H1 (cell line): ENCODE results near the gene ARMC10. TPM values are rescaled to one million over a fixed set of nuclear protein-coding genes. Genes with fewer than 3 reads are reported as not detected.

Source experiments
- CTCF ChIA-PET: fragments of 300-600 bp; sonication (Branson Sonifier 250); formaldehyde crosslinking; loops from one replicate; lab custom pipeline; 2021; ENCODE audit not compliant: partially characterized antibody; lab: Charles Lee
- POLR2A ChIA-PET: fragments of 300-600 bp; sonication (Branson Sonifier 250); formaldehyde crosslinking; loops from one replicate; lab custom pipeline; 2021; ENCODE audit warnings: inconsistent platforms; ENCODE audit not compliant: partially characterized antibody; lab: Charles Lee
- DNase-seq, 2 experiments: peaks; one replicate each; pipeline versions ENCODE4 v3.0.0 to v3.0.0-alpha.2; 2010 to 2022; ENCODE audit warnings: low spot score in 2 of 2, low read depth in 1 of 2, mixed read lengths in 1 of 2
- FAIRE-seq: peaks from 2 replicates; lab custom pipeline; 2011; peaks lifted over from hg19 to GRCh38; lab: Jason Lieb, UNC
- H2AFZ ChIP-seq: 2 replicates; pipeline ENCODE4 v1.8.1; 2012; ENCODE audit warnings: low read length, inconsistent platforms
- H2AK5ac ChIP-seq: 2 replicates; pipeline ENCODE4 v1.6.1; 2013; ENCODE audit warnings: low read depth, low read length
- H2BK120ac ChIP-seq: replicated peaks from 2 replicates; pipeline ENCODE3; 2013; ENCODE audit warnings: low read depth, low read length, inconsistent platforms
- H2BK12ac ChIP-seq: 2 replicates; pipeline ENCODE4 v1.6.1; 2013; ENCODE audit warnings: low read depth, low read length
- H2BK15ac ChIP-seq: 2 replicates; pipeline ENCODE4 v1.6.1; 2013; ENCODE audit warnings: low read length
- H2BK20ac ChIP-seq: 2 replicates; pipeline ENCODE4 v1.6.1; 2013; ENCODE audit warnings: low read length
- H2BK5ac ChIP-seq: 2 replicates; pipeline ENCODE4 v1.6.1; 2013; ENCODE audit warnings: low read depth, low read length
- H3K14ac ChIP-seq: 2 replicates; pipeline ENCODE4 v1.6.1; 2013; ENCODE audit warnings: inconsistent platforms; ENCODE audit not compliant: insufficient read length
- H3K18ac ChIP-seq: 2 replicates; pipeline ENCODE4 v1.6.1; 2013; ENCODE audit warnings: low read length; ENCODE audit errors: extremely low read depth
- H3K23ac ChIP-seq: 2 replicates; pipeline ENCODE4 v1.6.1; 2013; ENCODE audit warnings: inconsistent platforms; ENCODE audit not compliant: insufficient read length
- H3K23me2 ChIP-seq: 2 replicates; pipeline ENCODE4 v1.6.1; 2013; ENCODE audit warnings: low read depth, low read length
- H3K27ac ChIP-seq: 2 replicates; pipeline ENCODE4 v1.6.1; 2011; ENCODE audit warnings: low read depth, low read length, inconsistent platforms
- H3K27me3 ChIP-seq, 4 experiments: replicated peaks in 1 of 4; 1 replicate in 1 of 4; 2 replicates in 3 of 4; pipeline versions ENCODE4 v1.6.1 to v1.8.1; 2011 to 2013; ENCODE audit warnings: low read length in 3 of 4, mild to moderate bottlenecking in 3 of 4, inconsistent platforms in 2 of 4, mixed read lengths in 2 of 4, moderate library complexity in 1 of 4; ENCODE audit not compliant: control insufficient read depth in 3 of 4, insufficient read depth in 3 of 4; ENCODE audit errors: extremely low read depth in 1 of 4
- H3K36me3 ChIP-seq, 4 experiments: 2 replicates each; pipeline versions ENCODE4 v1.6.1 to v1.8.1; 2011 to 2013; ENCODE audit warnings: mild to moderate bottlenecking in 4 of 4, low read length in 3 of 4, moderate library complexity in 2 of 4, control low read depth in 1 of 4, inconsistent platforms in 1 of 4; ENCODE audit not compliant: insufficient read depth in 4 of 4, control insufficient read depth in 2 of 4
- H3K4ac ChIP-seq: replicated peaks from 2 replicates; pipeline ENCODE3; 2013; ENCODE audit warnings: low read length, low read depth, mixed read lengths, inconsistent platforms; ENCODE audit not compliant: insufficient read length
- H3K4me1 ChIP-seq, 4 experiments: replicated peaks in 1 of 4; 1 replicate in 1 of 4; 2 replicates in 3 of 4; pipeline versions ENCODE4 v1.6.1 to v1.8.1; 2011 to 2013; ENCODE audit warnings: low read length in 3 of 4, inconsistent platforms in 2 of 4, mixed read lengths in 1 of 4; ENCODE audit not compliant: insufficient read depth in 4 of 4, control insufficient read depth in 3 of 4
- H3K4me2 ChIP-seq, 2 experiments: 2 replicates each; pipeline versions ENCODE4 v1.6.1 to v1.8.1; 2011 to 2013; ENCODE audit warnings: low read depth in 2 of 2, low read length in 2 of 2, control low read depth in 1 of 2, inconsistent platforms in 1 of 2, mild to moderate bottlenecking in 1 of 2; ENCODE audit not compliant: insufficient read depth in 1 of 2
- H3K4me3 ChIP-seq, 4 experiments: fragments of 200-600, 300-600 bp in 1 of 4; sonication (generic), shearing (Covaris generic), sonication (Bioruptor Twin) in 1 of 4; 2 replicates each; pipeline versions ENCODE4 v1.5.1 to v1.8.1; 2011 to 2016; ENCODE audit warnings: low read length in 4 of 4, low read depth in 3 of 4, control low read depth in 2 of 4, inconsistent platforms in 2 of 4, mild to moderate bottlenecking in 2 of 4, mixed read lengths in 1 of 4, moderate library complexity in 1 of 4; ENCODE audit not compliant: insufficient read depth in 2 of 4; ENCODE audit errors: extremely low read depth in 1 of 4
- H3K56ac ChIP-seq: replicated peaks from 2 replicates; pipeline ENCODE3; 2013; ENCODE audit warnings: low read depth, mild to moderate bottlenecking, mixed read lengths, low read length, inconsistent platforms; ENCODE audit not compliant: insufficient read length
- H3K79me1 ChIP-seq: 2 replicates; pipeline ENCODE4 v1.6.1; 2013; ENCODE audit warnings: low read depth, low read length, control low read depth
- H3K79me2 ChIP-seq, 2 experiments: 2 replicates each; pipeline versions ENCODE4 v1.6.1 to v1.8.1; 2012 to 2013; ENCODE audit warnings: low read length in 2 of 2, mild to moderate bottlenecking in 2 of 2, inconsistent platforms in 1 of 2; ENCODE audit not compliant: insufficient read depth in 2 of 2, control insufficient read depth in 1 of 2
- H3K9ac ChIP-seq, 4 experiments: replicated peaks in 1 of 4; 1 replicate in 1 of 4; 2 replicates in 3 of 4; pipeline versions ENCODE4 v1.6.1 to v1.8.1; 2011 to 2013; ENCODE audit warnings: low read depth in 3 of 4, low read length in 3 of 4, control low read depth in 2 of 4, mild to moderate bottlenecking in 2 of 4, moderate library complexity in 2 of 4, inconsistent platforms in 1 of 4; ENCODE audit errors: extremely low read depth in 1 of 4
- H3K9me3 ChIP-seq, 2 experiments: 2 replicates each; pipeline versions ENCODE4 v1.6.1 to v1.8.1; 2012 to 2013; ENCODE audit warnings: mild to moderate bottlenecking in 2 of 2, moderate library complexity in 2 of 2, control low read depth in 1 of 2, inconsistent platforms in 1 of 2, low read depth in 1 of 2, low read length in 1 of 2, mixed read lengths in 1 of 2; ENCODE audit not compliant: insufficient read depth in 2 of 2
- H4K20me1 ChIP-seq, 2 experiments: replicated peaks in 1 of 2; 2 replicates each; pipeline versions ENCODE3 to v1.8.1; 2011 to 2013; ENCODE audit warnings: inconsistent platforms in 2 of 2, low read length in 2 of 2, mild to moderate bottlenecking in 1 of 2; ENCODE audit not compliant: insufficient read depth in 2 of 2, control insufficient read depth in 1 of 2
- H4K5ac ChIP-seq: 2 replicates; pipeline ENCODE4 v1.6.1; 2013; ENCODE audit warnings: low read length, low read depth, mixed read lengths, inconsistent platforms; ENCODE audit not compliant: insufficient read length
- H4K8ac ChIP-seq: 2 replicates; pipeline ENCODE4 v1.8.0; 2013; ENCODE audit warnings: mild to moderate bottlenecking, moderate library complexity, low read length, inconsistent platforms; ENCODE audit not compliant: insufficient read depth; ENCODE audit errors: extremely low read depth
- H4K91ac ChIP-seq: replicated peaks from 2 replicates; pipeline ENCODE3; 2013; ENCODE audit warnings: low read length, mixed read lengths, inconsistent platforms; ENCODE audit not compliant: insufficient read length
- FOSL1 ChIP-seq: IDR thresholded peaks from 2 replicates; pipeline ENCODE4 v1.6.1; 2011; ENCODE audit warnings: mild to moderate bottlenecking, low read depth, low read length, moderate library complexity; ENCODE audit not compliant: insufficient read depth
- GABPA ChIP-seq: IDR thresholded peaks from 2 replicates; pipeline ENCODE4 v1.6.1; 2011; ENCODE audit warnings: mild to moderate bottlenecking, low read length, moderate library complexity, borderline replicate concordance; ENCODE audit not compliant: insufficient read depth
- HDAC6 ChIP-seq: IDR thresholded peaks from one replicate; pipeline ENCODE4 v1.7.1; 2012; ENCODE audit warnings: low read depth, mild to moderate bottlenecking, inconsistent platforms, low read length, moderate library complexity
- KDM4A ChIP-seq: IDR thresholded peaks from one replicate; pipeline ENCODE4 v1.7.1; 2012; ENCODE audit warnings: low read depth, mild to moderate bottlenecking, moderate library complexity, low read length, inconsistent platforms; ENCODE audit not compliant: severe bottlenecking
- KDM5A ChIP-seq: fragments of 200-600 bp; IDR thresholded peaks from 2 replicates; pipeline ENCODE4 v1.7.1; 2012; ENCODE audit warnings: mild to moderate bottlenecking, low read length, inconsistent platforms, mixed read lengths
- NRF1 ChIP-seq: IDR thresholded peaks from 2 replicates; pipeline ENCODE4 v1.6.1; 2011; ENCODE audit warnings: mild to moderate bottlenecking, low read depth, low read length, improper control_type of control experiment
- RFX5 ChIP-seq: IDR thresholded peaks from 2 replicates; pipeline ENCODE4 v1.6.1; 2011; ENCODE audit warnings: low read depth, low read length, improper control_type of control experiment, borderline replicate concordance
- SIX5 ChIP-seq: IDR thresholded peaks from 2 replicates; pipeline ENCODE4 v1.6.1; 2011; ENCODE audit warnings: mild to moderate bottlenecking, low read depth, low read length
- SP2 ChIP-seq: IDR thresholded peaks from 2 replicates; pipeline ENCODE4 v1.6.1; 2012; ENCODE audit warnings: mild to moderate bottlenecking, low read length, inconsistent platforms
- SUZ12 ChIP-seq: fragments of 200-600 bp; sonication (generic); IDR thresholded peaks from 2 replicates; pipeline ENCODE4 v1.6.1; 2012; ENCODE audit warnings: mild to moderate bottlenecking, inconsistent platforms, low read length, moderate library complexity, mixed read lengths
- TEAD4 ChIP-seq: IDR thresholded peaks from 2 replicates; pipeline ENCODE4 v1.6.1; 2012; ENCODE audit warnings: low read depth, low read length, inconsistent platforms, mixed read lengths
- ZNF274 ChIP-seq: IDR thresholded peaks from 2 replicates; pipeline ENCODE4 v1.7.0; 2012; ENCODE audit warnings: low read length, borderline replicate concordance; ENCODE audit errors: extremely low read depth
- WGBS, 2 experiments: shearing (Covaris generic) in 1 of 2; methylation state at CpG; one replicate each; pipeline versions ENCODE4 v1.1.6 to v1.1.7; 2013 to 2015; ENCODE audit warnings: low lambda C conversion rate in 2 of 2, mixed read lengths in 2 of 2, inconsistent platforms in 1 of 2, low coverage in 1 of 2, missing lambda C conversion rate in 1 of 2; ENCODE audit not compliant: insufficient replicate concordance in 2 of 2, insufficient coverage in 1 of 2, insufficient read length in 1 of 2; ENCODE audit errors: extremely low coverage in 1 of 2, missing lambda C conversion rate in 1 of 2; 5-methylcytosine and 5-hydroxymethylcytosine counted together
- polyA plus RNA-seq, 7 experiments: library from polyadenylated mRNA; depleted of rRNA in 3 of 7; stranded (reverse) in 5 of 7; unstranded in 2 of 7; fragments of >200 nt in 5 of 7; fragments of 200-250 nt in 2 of 7; gene quantifications; 1 replicate in 5 of 7; 2 replicates in 1 of 7; 4 replicates in 1 of 7; pipeline versions ENCODE4 v1.2.1 to v1.2.3, GENCODE V29; 2011 to 2013; ENCODE audit warnings: missing spikeins in 2 of 7, mixed read lengths in 2 of 7
- total RNA-seq: library from RNA; stranded (reverse); fragmentation: NEBNext Ultra II Directional; extraction: Animal tissue kit (Norgen Biotek cat#: 25700); gene quantifications from 2 replicates; pipeline ENCODE4 v1.2.1, GENCODE V29; 2021
- TF ChIP-seq, protein P1 (sequence below): IDR thresholded peaks from 2 replicates; pipeline ENCODE4 v1.6.1; 2011; ENCODE audit warnings: low read length, improper control_type of control experiment

Gene ARMC10
- total and polyA plus RNA-seq, 2 of the 8 experiments (the other 6 are each of a cell fraction or from before 2014, with no cell fraction given), result 16.4 to 44.3 TPM

DNA sequence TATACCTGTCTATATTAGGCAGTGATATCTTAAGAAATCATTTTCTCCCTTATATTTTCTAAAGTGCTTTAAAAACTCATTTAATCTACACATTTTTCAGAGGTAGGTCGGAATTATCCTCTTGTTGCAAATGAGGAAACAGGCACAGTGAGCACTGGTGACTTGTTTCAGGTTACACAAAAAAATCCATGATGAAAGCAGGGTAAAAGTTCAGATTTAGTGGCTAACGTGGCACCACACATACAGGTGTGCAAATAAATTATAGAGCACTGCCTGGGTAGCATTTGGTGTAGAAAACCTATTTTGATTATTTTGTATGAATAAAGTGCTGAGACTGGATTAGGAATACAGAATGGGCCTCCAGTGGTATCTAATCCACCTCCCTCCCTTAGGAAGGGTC is 26.6 kb downstream of the ARMC10 start:
- H3K4ac ChIP-seq, result no peak overlapping the region
- no peak overlapping the region for H3K27ac ChIP-seq
- 46% methylated on average over 2 of the region's 2 CpGs; no CpG with 5 or more reads in 1 of the 2 experiments for WGBS, 2 experiments
- H3K9ac ChIP-seq, result no peak overlapping the region
- no peak overlapping the region for H3K4me2 ChIP-seq
- H2BK120ac ChIP-seq, result no peak overlapping the region
- H4K91ac ChIP-seq, result no peak overlapping the region
- H3K14ac ChIP-seq, result no peak overlapping the region
- ChIA-PET CTCF (interaction anchor here (0.6 to 0.9 kb wide), 2 partner anchors 9 to 670 kb away, joined by 4 to 5 read pairs; no protein-coding TSS in a partner anchor), POLR2A (interaction anchor here (0.9 to 1.2 kb wide), 4 partner anchors 10 to 40 kb away, joined by 3 read pairs; partner anchors contain the start of genes ARMC10 and FBXL13)
- no peaks in the 10 kb centered on the region for H3K23me2 ChIP-seq
- H2AK5ac ChIP-seq, result no peak overlapping the region
- no peak overlapping the region for H4K5ac ChIP-seq
- DNase-seq (no peak), FAIRE-seq (no peak)
- no peak overlapping the region for H2BK20ac ChIP-seq
- no peaks in the 10 kb centered on the region for H3K79me2 ChIP-seq
- H2BK5ac ChIP-seq, result no peak overlapping the region
- H3K23ac ChIP-seq, result no peak overlapping the region
- H3K9me3 ChIP-seq, result no peaks in the 10 kb centered on the region
- H3K56ac ChIP-seq, result no peak overlapping the region
- no peak overlapping the region for H2BK12ac ChIP-seq
- no peak overlapping the region for H2BK15ac ChIP-seq
- H4K20me1 ChIP-seq, result peaks cover 0 to under 1% of the 10 kb centered on the region in 2 experiments
- H3K79me1 ChIP-seq, result no peaks in the 10 kb centered on the region
- H2AFZ ChIP-seq, result no peak overlapping the region
- peaks cover 0 to 9% (median 3%) of the 10 kb centered on the region in 4 experiments; a peak in 4 of 8 replicates for H3K36me3 ChIP-seq
- H3K18ac ChIP-seq, result no peak overlapping the region
- peaks cover 3 to 5% (median 5%) of the 10 kb centered on the region in 4 experiments; a peak in 5 of 7 replicates for H3K4me1 ChIP-seq
- no peaks in the 10 kb centered on the region for H3K27me3 ChIP-seq
- no peak overlapping the region for H4K8ac ChIP-seq
- H3K4me3 ChIP-seq, result no peak overlapping the region
- TF ChIP-seq HDAC6 (no peak), FOSL1 (no peak), TEAD4 (no peak), KDM5A (no peak), ZNF274 (no peak), SUZ12 (no peak), KDM4A (no peak), SIX5 (no peak), SP2 (no peak), GABPA (no peak), NRF1 (no peak), RFX5 (no peak)
- TF ChIP-seq, protein P1, sequence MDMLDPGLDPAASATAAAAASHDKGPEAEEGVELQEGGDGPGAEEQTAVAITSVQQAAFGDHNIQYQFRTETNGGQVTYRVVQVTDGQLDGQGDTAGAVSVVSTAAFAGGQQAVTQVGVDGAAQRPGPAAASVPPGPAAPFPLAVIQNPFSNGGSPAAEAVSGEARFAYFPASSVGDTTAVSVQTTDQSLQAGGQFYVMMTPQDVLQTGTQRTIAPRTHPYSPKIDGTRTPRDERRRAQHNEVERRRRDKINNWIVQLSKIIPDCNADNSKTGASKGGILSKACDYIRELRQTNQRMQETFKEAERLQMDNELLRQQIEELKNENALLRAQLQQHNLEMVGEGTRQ, result no peak
